ENCODE measurements around the gene GFI1. TPM values are rescaled to one million over a fixed set of nuclear protein-coding genes. Genes with fewer than 3 reads are reported as not detected.
A peak's percentile ranks its signal among the peaks of the same experiment; 100 is the strongest.

Gene GFI1
- total RNA-seq, 1 experiment from 2014 or later, result 0.35 TPM

- no peak for TF ChIP-seq E2F1 (CRISPR knock-in tag; IDR thresholded peaks at IDR 0.05)
- TF ChIP-seq, protein P1, sequence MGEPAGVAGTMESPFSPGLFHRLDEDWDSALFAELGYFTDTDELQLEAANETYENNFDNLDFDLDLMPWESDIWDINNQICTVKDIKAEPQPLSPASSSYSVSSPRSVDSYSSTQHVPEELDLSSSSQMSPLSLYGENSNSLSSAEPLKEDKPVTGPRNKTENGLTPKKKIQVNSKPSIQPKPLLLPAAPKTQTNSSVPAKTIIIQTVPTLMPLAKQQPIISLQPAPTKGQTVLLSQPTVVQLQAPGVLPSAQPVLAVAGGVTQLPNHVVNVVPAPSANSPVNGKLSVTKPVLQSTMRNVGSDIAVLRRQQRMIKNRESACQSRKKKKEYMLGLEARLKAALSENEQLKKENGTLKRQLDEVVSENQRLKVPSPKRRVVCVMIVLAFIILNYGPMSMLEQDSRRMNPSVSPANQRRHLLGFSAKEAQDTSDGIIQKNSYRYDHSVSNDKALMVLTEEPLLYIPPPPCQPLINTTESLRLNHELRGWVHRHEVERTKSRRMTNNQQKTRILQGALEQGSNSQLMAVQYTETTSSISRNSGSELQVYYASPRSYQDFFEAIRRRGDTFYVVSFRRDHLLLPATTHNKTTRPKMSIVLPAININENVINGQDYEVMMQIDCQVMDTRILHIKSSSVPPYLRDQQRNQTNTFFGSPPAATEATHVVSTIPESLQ (CRISPR knock-in tag; IDR thresholded peaks at IDR 0.05), result no peak
Measured at GRCh38 chr1:92475029-92475428, 11.7 kb downstream of the GFI1 start (continued).

DNA sequence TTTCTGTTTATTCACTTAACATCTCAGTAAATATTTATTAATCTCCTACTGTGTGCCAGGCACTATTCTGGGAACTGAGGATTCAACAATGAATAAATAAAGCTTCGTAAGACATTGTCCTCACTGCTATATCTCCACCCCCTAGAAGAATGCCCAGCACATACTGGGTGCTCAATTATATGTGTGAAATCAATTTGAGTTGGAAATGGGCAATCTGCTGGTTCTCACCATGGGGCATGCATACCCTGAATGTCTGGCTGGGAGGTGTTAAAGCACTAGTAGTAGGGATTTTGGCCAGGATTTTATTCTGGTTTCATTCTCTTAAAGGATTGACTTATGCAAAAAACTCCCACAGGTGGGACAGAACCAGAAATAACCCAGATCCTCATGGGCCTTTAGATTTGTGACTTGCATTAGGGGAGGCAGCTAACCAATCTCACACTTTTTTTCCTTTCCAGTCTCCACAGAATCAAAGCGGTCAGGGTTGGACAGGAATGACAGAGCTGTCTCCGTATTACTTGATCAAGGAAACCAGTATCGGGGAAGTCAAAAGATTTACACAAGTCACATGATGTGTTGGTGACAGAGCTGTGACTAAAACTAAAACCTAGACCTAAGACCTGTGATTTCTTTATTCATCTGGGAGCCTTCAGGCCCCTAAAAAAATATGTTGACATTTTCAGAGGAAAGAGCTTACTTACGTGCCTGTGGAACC is 12.8 kb downstream of the GFI1 start:
- Mint-ChIP-seq H3K9me3 (no peaks in the 10 kb centered on the region), H3K4me1 (peaks cover 27% of the 10 kb centered on the region), H3K27me3 (ENCODE audit: low read depth) (peaks cover 63% of the 10 kb centered on the region), H3K4me3 (no peak overlapping the region), H3K27ac (no peak overlapping the region), H3K36me3 (peaks cover 4% of the 10 kb centered on the region)
- POLR2A ChIA-PET, result no interaction called here
- TF ChIP-seq, protein P1 (CRISPR knock-in tag; IDR thresholded peaks at IDR 0.05), result no peak
- TF ChIP-seq IRF1 (CRISPR knock-in tag; IDR thresholded peaks at IDR 0.05), result no peak
- TF ChIP-seq GRHL2 (CRISPR knock-in tag; IDR thresholded peaks at IDR 0.05; ENCODE audit: insufficient replicate concordance, severe bottlenecking), result no peak
- no peak for TF ChIP-seq ATF1 (CRISPR knock-in tag; IDR thresholded peaks at IDR 0.05)
- TF ChIP-seq TEAD4 (CRISPR knock-in tag; IDR thresholded peaks at IDR 0.05), result no peak
- no peak for TF ChIP-seq USF1 (CRISPR knock-in tag; IDR thresholded peaks at IDR 0.05)
- TF ChIP-seq, protein P2, sequence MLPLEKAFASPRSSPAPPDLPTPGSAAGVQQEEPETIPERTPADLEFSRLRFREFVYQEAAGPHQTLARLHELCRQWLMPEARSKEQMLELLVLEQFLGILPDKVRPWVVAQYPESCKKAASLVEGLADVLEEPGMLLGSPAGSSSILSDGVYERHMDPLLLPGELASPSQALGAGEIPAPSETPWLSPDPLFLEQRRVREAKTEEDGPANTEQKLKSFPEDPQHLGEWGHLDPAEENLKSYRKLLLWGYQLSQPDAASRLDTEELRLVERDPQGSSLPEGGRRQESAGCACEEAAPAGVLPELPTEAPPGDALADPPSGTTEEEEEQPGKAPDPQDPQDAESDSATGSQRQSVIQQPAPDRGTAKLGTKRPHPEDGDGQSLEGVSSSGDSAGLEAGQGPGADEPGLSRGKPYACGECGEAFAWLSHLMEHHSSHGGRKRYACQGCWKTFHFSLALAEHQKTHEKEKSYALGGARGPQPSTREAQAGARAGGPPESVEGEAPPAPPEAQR (CRISPR knock-in tag; IDR thresholded peaks at IDR 0.05), result no peak
- no peak for TF ChIP-seq ZNF671 (CRISPR knock-in tag; IDR thresholded peaks at IDR 0.05)
- TF ChIP-seq NR1H2 (CRISPR knock-in tag; IDR thresholded peaks at IDR 0.05), result no peak
- CTCF ChIA-PET, result interaction anchor here (1.0 to 1.5 kb wide), 3 partner anchors 11 to 164 kb away, joined by 3 to 10 read pairs (median 3); partner anchors contain the start of gene GFI1
- peak; percentile 11; the same call in 1 of the 2 replicates for ATAC-seq
- no peak for DNase-seq (ENCODE audit: low spot score)

- peaks cover 17% of the 10 kb centered on the region for H3K4me1 Mint-ChIP-seq
- CTCF ChIA-PET, result no interaction called here
- H3K4me3 Mint-ChIP-seq, result no peak overlapping the region
- no peaks in the 10 kb centered on the region for H3K36me3 Mint-ChIP-seq
- H3K9me3 Mint-ChIP-seq, result no peaks in the 10 kb centered on the region
- POLR2A ChIA-PET, result no interaction called here
- ATAC-seq (no peak), DNase-seq (ENCODE audit: low spot score) (no peak)
- peaks cover 26% of the 10 kb centered on the region for H3K27me3 Mint-ChIP-seq (ENCODE audit: low read depth)
- H3K27ac Mint-ChIP-seq, result no peak overlapping the region
- TF ChIP-seq GRHL2 (CRISPR knock-in tag; IDR thresholded peaks at IDR 0.05; ENCODE audit: insufficient replicate concordance, severe bottlenecking), result no peak
- no peak for TF ChIP-seq FOXP1 (CRISPR knock-in tag; IDR thresholded peaks at IDR 0.05; ENCODE audit: borderline replicate concordance)
- TF ChIP-seq ZMAT4 (CRISPR knock-in tag; IDR thresholded peaks at IDR 0.05), result no peak
- no peak for TF ChIP-seq TEAD1 (CRISPR knock-in tag; IDR thresholded peaks at IDR 0.05)
- TF ChIP-seq ELF4 (CRISPR knock-in tag; IDR thresholded peaks at IDR 0.05; ENCODE audit: low read depth), result no peak
- no peak for TF ChIP-seq OVOL2 (CRISPR knock-in tag; IDR thresholded peaks at IDR 0.05; ENCODE audit: borderline replicate concordance)
- no peak for TF ChIP-seq ZNF425 (CRISPR knock-in tag; conservative IDR thresholded peaks at IDR 0.05)
- TF ChIP-seq JUN (CRISPR knock-in tag; IDR thresholded peaks at IDR 0.05), result no peak
- TF ChIP-seq NFYB (CRISPR knock-in tag; conservative IDR thresholded peaks at IDR 0.05; ENCODE audit: low read depth), result no peak
- TF ChIP-seq CBFB (CRISPR knock-in tag; IDR thresholded peaks at IDR 0.05; ENCODE audit: low read depth), result no peak
- TF ChIP-seq TCF7 (CRISPR knock-in tag; IDR thresholded peaks at IDR 0.05; ENCODE audit: low read depth), result no peak
Measured at GRCh38 chr1:92470216-92470615, 16.5 kb downstream of the GFI1 start.

Data from WTC11 (cell line).